KMS-11 (cell line): ENCODE measurements around the gene NDOR1.
A peak's percentile ranks its signal among the peaks of the same experiment; 100 is the strongest.

Source experiments
- H2AFZ ChIP-seq: fragments of 200-600 bp; sonication (generic); 2 replicates; pipeline ENCODE4 v1.6.1; 2016; ENCODE audit warnings: antibody characterized with exemption, mixed run types, low read depth
- H3K27ac ChIP-seq: fragments of 200-600 bp; sonication (generic); 2 replicates; pipeline ENCODE4 v1.6.1; 2016; ENCODE audit warnings: mild to moderate bottlenecking, mixed run types
- H3K27me3 ChIP-seq: fragments of 200-600 bp; sonication (generic); 2 replicates; pipeline ENCODE4 v1.6.1; 2017; ENCODE audit warnings: mild to moderate bottlenecking, low read depth, mixed run types, moderate library complexity; ENCODE audit not compliant: insufficient read depth
- H3K36me3 ChIP-seq: fragments of 200-600 bp; sonication (generic); 2 replicates; pipeline ENCODE4 v1.6.1; 2017; ENCODE audit warnings: mild to moderate bottlenecking, mixed run types; ENCODE audit not compliant: insufficient read depth
- H3K4me1 ChIP-seq: fragments of 200-600 bp; sonication (generic); 2 replicates; pipeline ENCODE4 v1.6.1; 2016; ENCODE audit warnings: mild to moderate bottlenecking, low read depth, mixed run types; ENCODE audit not compliant: poor library complexity, severe bottlenecking
- H3K4me2 ChIP-seq: fragments of 200-600 bp; sonication (generic); 2 replicates; pipeline ENCODE4 v1.7.0; 2016; ENCODE audit warnings: mild to moderate bottlenecking, mixed run types
- H3K4me3 ChIP-seq: fragments of 200-600 bp; sonication (generic); IDR thresholded peaks from 2 replicates; pipeline ENCODE4 v1.6.1; 2017; ENCODE audit warnings: low read depth, low read length, mixed read lengths; ENCODE audit not compliant: insufficient read depth
- H3K79me2 ChIP-seq: fragments of 200-600 bp; sonication (generic); 2 replicates; pipeline ENCODE4 v1.6.1; 2016; ENCODE audit warnings: low read depth, mixed run types; ENCODE audit not compliant: insufficient read depth
- H3K9ac ChIP-seq: fragments of 200-600 bp; sonication (generic); 2 replicates; pipeline ENCODE4 v1.6.1; 2016; ENCODE audit warnings: mild to moderate bottlenecking, mixed run types
- H4K20me1 ChIP-seq: fragments of 200-600 bp; sonication (generic); 2 replicates; pipeline ENCODE4 v1.6.1; 2016; ENCODE audit warnings: mild to moderate bottlenecking, mixed run types; ENCODE audit not compliant: insufficient read depth
- CTCF ChIP-seq: fragments of 200-600 bp; sonication (generic); conservative IDR thresholded peaks from 2 replicates; pipeline ENCODE4 v1.6.1; 2017; ENCODE audit warnings: low read depth, mild to moderate bottlenecking, antibody characterized with exemption, low read length, moderate library complexity, mixed read lengths

NDOR1 gene

DNA sequence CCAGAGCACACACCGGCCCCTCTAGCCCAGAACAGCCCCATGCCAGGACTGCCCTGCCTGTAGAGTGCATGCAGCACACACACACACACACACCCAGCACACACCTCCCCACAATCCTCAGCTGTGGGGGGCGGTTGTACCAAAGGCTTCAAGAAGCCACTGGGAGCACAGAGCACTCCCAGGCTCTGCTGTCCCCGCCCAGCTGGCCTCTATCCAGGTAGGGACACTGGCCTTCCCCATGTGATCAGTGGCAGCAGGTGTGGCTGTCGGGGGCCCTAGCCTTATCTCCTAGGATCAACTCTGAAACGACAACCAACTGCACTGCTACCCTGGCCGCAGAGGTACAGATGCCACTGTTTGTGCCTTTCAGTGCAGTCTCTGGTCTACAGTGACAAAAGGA, 19.1 kb upstream of the NDOR1 start:
- no peak overlapping the region for H3K9ac ChIP-seq

GRCh38 chr9:137187386-137187785, 18.1 kb upstream of the NDOR1 start:
- no peaks in the 10 kb centered on the region for H4K20me1 ChIP-seq
- H2AFZ ChIP-seq, result no peak overlapping the region
- H3K79me2 ChIP-seq, result peaks cover 31% of the 10 kb centered on the region
- H3K4me1 ChIP-seq, result peaks cover 24% of the 10 kb centered on the region
- H3K27ac ChIP-seq, result no peak overlapping the region; the same call in 1 of the 2 replicates
- peak overlapping the region; percentile 81; the same call in 1 of the 2 replicates for H3K9ac ChIP-seq
- H3K36me3 ChIP-seq, result no peaks in the 10 kb centered on the region
- H3K4me2 ChIP-seq, result peak overlapping the region; percentile 97
- TF ChIP-seq CTCF, result no peak
- H3K4me3 ChIP-seq, result peak overlapping the region; percentile 37
- no peaks in the 10 kb centered on the region for H3K27me3 ChIP-seq

More for the DNA sequence above, 19.1 kb upstream of the NDOR1 start:
- no peak for TF ChIP-seq CTCF
- Histone ChIP-seq H3K36me3 (no peaks in the 10 kb centered on the region), H2AFZ (no peak overlapping the region), H3K27ac (no peak overlapping the region), H3K27me3 (no peaks in the 10 kb centered on the region), H3K4me2 (peak overlapping the region; percentile 97; the same call in 1 of the 2 replicates), H4K20me1 (no peaks in the 10 kb centered on the region), H3K79me2 (peaks cover 31% of the 10 kb centered on the region), H3K4me1 (peaks cover 24% of the 10 kb centered on the region), H3K4me3 (no peak overlapping the region)

GRCh38 chr9:137188086-137188489, 17.4 kb upstream of the NDOR1 start:
- no peak for TF ChIP-seq CTCF
- Histone ChIP-seq H3K9ac (peak overlapping the region; percentile 81; the same call in 1 of the 2 replicates), H3K27me3 (no peaks in the 10 kb centered on the region), H3K4me3 (peak overlapping the region; percentile 37), H4K20me1 (no peaks in the 10 kb centered on the region), H3K27ac (peak overlapping the region; percentile 90), H2AFZ (peak overlapping the region; percentile 60), H3K4me1 (peaks cover 24% of the 10 kb centered on the region), H3K79me2 (peaks cover 31% of the 10 kb centered on the region), H3K4me2 (peak overlapping the region; percentile 97), H3K36me3 (no peaks in the 10 kb centered on the region)

DNA sequence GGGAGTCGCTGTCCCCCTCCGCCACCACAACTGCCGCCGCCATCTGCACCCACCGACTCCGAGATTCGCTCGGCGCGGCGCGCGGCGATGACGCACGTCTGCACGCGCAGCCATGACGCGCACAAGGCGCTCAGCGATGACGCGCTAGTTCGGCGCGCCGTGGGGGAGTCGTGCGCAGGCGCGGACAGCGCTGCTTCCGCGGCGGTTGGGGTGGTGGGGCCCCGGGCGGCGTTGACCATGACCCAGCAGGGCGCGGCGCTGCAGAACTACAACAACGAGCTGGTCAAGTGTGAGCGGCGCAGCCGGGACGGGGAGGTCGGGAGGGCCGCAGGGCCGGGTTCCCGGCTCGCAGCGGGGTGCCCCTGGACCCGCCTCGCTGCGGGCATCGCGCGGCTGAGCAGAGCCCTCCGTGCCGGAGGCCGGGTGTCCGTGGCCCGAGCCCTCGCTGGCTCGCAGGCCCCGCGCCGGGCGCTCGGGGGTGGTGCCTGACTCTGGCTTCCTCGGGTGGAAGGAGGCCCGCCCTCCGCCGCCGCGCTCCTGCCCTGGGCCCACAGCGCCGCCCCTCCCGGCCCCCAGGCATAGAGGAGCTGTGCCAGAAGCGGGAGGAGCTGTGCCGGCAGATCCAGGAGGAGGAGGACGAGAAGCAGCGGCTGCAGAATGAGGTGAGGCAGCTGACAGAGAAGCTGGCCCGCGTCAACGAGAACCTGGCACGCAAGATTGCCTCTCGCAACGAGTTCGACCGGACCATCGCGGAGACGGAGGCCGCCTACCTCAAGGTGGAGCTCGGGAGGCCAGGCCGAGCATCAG, 16.8 kb upstream of the NDOR1 start, which contains the start of the genes ANAPC2 and SSNA1:
Gene ANAPC2 (minus strand): TSS at position 71 of the 807 bp plus-strand sequence. CDS start 28 bp downstream, at position 43.
Gene SSNA1 (plus strand): TSS at position 187 of the 807 bp plus-strand sequence. CDS start 51 bp downstream, at position 238.
- peak within 1 kb of the TSS; percentile 60 for H2AFZ ChIP-seq
- peak; percentile 47 for TF ChIP-seq CTCF
- H3K4me1 ChIP-seq, result peaks cover 24% of the 10 kb centered on the region
- peak within 1 kb of the TSS; percentile 97 for H3K4me2 ChIP-seq
- peak within 1 kb of the TSS; percentile 37 for H3K4me3 ChIP-seq
- H3K27me3 ChIP-seq, result no peaks in the 10 kb centered on the region
- peak within 1 kb of the TSS; percentile 90 for H3K27ac ChIP-seq
- H4K20me1 ChIP-seq, result no peaks in the 10 kb centered on the region
- peaks cover 31% of the 10 kb centered on the region for H3K79me2 ChIP-seq
- H3K9ac ChIP-seq, result peak within 1 kb of the TSS; percentile 81
- H3K36me3 ChIP-seq, result no peaks in the 10 kb centered on the region
